ENCODE results near the gene TGFBR2. TPM values are rescaled to one million over a fixed set of nuclear protein-coding genes. Genes with fewer than 3 reads are reported as not detected.
A peak's percentile ranks its signal among the peaks of the same experiment; 100 is the strongest.

Gene TGFBR2
- total and polyA plus RNA-seq, 10 donors, result 18.2 to 322 (median 239) TPM

DNA sequence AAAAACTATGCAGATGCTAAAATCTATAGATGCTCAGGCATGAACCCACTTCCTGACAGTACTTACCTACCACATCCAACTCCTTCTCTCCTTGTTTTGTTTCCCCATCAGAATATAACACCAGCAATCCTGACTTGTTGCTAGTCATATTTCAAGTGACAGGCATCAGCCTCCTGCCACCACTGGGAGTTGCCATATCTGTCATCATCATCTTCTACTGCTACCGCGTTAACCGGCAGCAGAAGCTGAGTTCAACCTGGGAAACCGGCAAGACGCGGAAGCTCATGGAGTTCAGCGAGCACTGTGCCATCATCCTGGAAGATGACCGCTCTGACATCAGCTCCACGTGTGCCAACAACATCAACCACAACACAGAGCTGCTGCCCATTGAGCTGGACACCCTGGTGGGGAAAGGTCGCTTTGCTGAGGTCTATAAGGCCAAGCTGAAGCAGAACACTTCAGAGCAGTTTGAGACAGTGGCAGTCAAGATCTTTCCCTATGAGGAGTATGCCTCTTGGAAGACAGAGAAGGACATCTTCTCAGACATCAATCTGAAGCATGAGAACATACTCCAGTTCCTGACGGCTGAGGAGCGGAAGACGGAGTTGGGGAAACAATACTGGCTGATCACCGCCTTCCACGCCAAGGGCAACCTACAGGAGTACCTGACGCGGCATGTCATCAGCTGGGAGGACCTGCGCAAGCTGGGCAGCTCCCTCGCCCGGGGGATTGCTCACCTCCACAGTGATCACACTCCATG, 65.3 kb downstream of the TGFBR2 start:
- TF ChIP-seq POLR2AphosphoS5 (IDR thresholded peaks at IDR 0.05) (peak in 2 of 3 donors; percentile 37 to 78), POLR2A (IDR thresholded peaks at IDR 0.05) (no peak)
- TF ChIP-seq, protein P1, sequence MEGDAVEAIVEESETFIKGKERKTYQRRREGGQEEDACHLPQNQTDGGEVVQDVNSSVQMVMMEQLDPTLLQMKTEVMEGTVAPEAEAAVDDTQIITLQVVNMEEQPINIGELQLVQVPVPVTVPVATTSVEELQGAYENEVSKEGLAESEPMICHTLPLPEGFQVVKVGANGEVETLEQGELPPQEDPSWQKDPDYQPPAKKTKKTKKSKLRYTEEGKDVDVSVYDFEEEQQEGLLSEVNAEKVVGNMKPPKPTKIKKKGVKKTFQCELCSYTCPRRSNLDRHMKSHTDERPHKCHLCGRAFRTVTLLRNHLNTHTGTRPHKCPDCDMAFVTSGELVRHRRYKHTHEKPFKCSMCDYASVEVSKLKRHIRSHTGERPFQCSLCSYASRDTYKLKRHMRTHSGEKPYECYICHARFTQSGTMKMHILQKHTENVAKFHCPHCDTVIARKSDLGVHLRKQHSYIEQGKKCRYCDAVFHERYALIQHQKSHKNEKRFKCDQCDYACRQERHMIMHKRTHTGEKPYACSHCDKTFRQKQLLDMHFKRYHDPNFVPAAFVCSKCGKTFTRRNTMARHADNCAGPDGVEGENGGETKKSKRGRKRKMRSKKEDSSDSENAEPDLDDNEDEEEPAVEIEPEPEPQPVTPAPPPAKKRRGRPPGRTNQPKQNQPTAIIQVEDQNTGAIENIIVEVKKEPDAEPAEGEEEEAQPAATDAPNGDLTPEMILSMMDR (IDR thresholded peaks at IDR 0.05 in 8 of 11, conservative IDR thresholded peaks at IDR 0.05 in 3 of 11), result no peak
- Histone ChIP-seq H3K9me3 (no peaks in the 10 kb centered on the region), H3K27me3 (replicated peaks in 1 of 7) (no peaks in the 10 kb centered on the region), H3K27ac (peak overlapping the region in 4 of 8 donors; percentile 18 to 80 (median 78)), H3K4me3 (no peak overlapping the region), H3K36me3 (peaks cover 0 to 92% (median 68%) of the 10 kb centered on the region in 6 donors), H3K4me1 (peaks cover 32 to 100% (median 65%) of the 10 kb centered on the region in 6 donors)
- intact Hi-C loops (cut with DNase I; ENCODE audit: low total_unique reads), result no loop called here
- 95 to 98% (median 96%) methylated on average over 18 to 20 of the region's 20 CpGs for WGBS, 5 donors
- no peak for DNase-seq

DNA sequence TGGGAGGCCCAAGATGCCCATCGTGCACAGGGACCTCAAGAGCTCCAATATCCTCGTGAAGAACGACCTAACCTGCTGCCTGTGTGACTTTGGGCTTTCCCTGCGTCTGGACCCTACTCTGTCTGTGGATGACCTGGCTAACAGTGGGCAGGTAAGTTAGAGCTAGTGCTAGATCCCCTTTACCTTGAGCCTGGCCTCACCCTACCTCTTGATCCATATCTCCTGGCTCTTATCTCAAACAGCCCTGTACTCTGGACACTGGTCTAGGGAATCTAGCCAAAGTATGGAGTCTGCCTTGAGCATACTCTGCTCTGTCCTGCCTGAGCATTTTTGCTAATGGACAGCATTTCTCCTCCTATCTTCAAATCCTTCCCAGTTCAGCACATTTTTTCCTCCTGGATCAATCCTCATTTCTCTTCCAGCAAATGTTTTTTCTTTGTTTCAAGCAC, 65.9 kb downstream of the TGFBR2 start:
- Histone ChIP-seq H3K36me3 (peaks cover 0 to 98% (median 74%) of the 10 kb centered on the region in 6 donors), H3K9me3 (no peaks in the 10 kb centered on the region), H3K27me3 (replicated peaks in 1 of 7) (no peaks in the 10 kb centered on the region), H3K27ac (peak overlapping the region in 5 of 8 donors; percentile 18 to 80 (median 77)), H3K4me1 (peaks cover 25 to 100% (median 65%) of the 10 kb centered on the region in 6 donors), H3K4me3 (no peak overlapping the region)
- DNase-seq, result no peak
- TF ChIP-seq, protein P1 (IDR thresholded peaks at IDR 0.05 in 8 of 11, conservative IDR thresholded peaks at IDR 0.05 in 3 of 11), result no peak
- TF ChIP-seq POLR2AphosphoS5 (IDR thresholded peaks at IDR 0.05) (no peak), POLR2A (IDR thresholded peaks at IDR 0.05) (no peak)
- intact Hi-C loops (cut with DNase I; ENCODE audit: low total_unique reads), result no loop called here
- WGBS, 5 donors, result 91 to 100% (median 98%) methylated on average over 4 of the region's 4 CpGs

DNA sequence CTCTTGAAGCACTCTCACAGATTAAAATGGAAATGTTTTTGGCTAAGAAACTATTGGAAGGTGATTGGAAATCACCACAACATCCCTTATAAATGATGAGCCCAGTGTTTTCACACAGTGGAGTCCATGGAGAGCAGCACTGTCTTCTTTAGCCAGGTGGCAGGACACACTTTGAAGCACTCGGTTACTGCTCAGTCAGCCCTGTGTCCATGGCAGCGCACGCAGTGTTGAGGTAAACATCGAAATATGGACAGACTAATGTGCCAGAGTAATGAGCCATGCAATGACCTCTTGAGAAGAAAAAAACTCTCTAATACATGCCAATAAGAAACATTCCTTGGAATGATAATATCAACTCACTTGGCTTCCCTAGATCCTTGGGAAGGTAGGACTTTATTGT, 66.6 kb downstream of the TGFBR2 start:
- H3K9me3 ChIP-seq, result no peaks in the 10 kb centered on the region
- H3K36me3 ChIP-seq, result peaks cover 0 to 100% (median 80%) of the 10 kb centered on the region in 6 donors
- 86 to 96% (median 93%) methylated on average over 4 of the region's 4 CpGs for WGBS, 5 donors
- peaks cover 19 to 99% (median 63%) of the 10 kb centered on the region in 6 donors for H3K4me1 ChIP-seq
- H3K27ac ChIP-seq, result peak overlapping the region in 5 of 8 donors; percentile 18 to 80 (median 77)
- TF ChIP-seq POLR2AphosphoS5 (IDR thresholded peaks at IDR 0.05) (no peak), POLR2A (IDR thresholded peaks at IDR 0.05) (no peak)
- TF ChIP-seq, protein P1 (IDR thresholded peaks at IDR 0.05 in 8 of 11, conservative IDR thresholded peaks at IDR 0.05 in 3 of 11), result no peak
- DNase-seq, result no peak
- intact Hi-C loops (cut with DNase I; ENCODE audit: low total_unique reads), result no loop called here
- no peak overlapping the region for H3K4me3 ChIP-seq
- no peaks in the 10 kb centered on the region for H3K27me3 ChIP-seq (replicated peaks in 1 of 7)
